ENCODE measurements around the gene GDAP1L1.

GRCh38 chr20:44222633-44223368, 24.3 kb upstream of the GDAP1L1 start:
- TF ChIP-seq CTCF (IDR thresholded peaks at IDR 0.05; ENCODE audit: extremely low read depth in 1 of 2, insufficient read depth in 1 of 2, low read depth in 1 of 2, low read length in 2 of 2) (no peak), MYC (IDR thresholded peaks at IDR 0.05; ENCODE audit: low read depth, low read length) (no peak), EZH2 (IDR thresholded peaks at IDR 0.05; ENCODE audit: borderline replicate concordance, low read depth, low read length, severe bottlenecking) (no peak), JUN (IDR thresholded peaks at IDR 0.05; ENCODE audit: borderline replicate concordance, insufficient read depth, insufficient read length, low read depth) (no peak), POLR2A (IDR thresholded peaks at IDR 0.05; ENCODE audit: low read depth, low read length) (no peak)
